ENCODE data around the gene NEFH.

- TF ChIP-seq EZH2 (IDR thresholded peaks at IDR 0.05; ENCODE audit: borderline replicate concordance, low read depth, low read length, severe bottlenecking) (no peak), POLR2AphosphoS5 (IDR thresholded peaks at IDR 0.05; ENCODE audit: insufficient read depth, low read depth, low read length) (no peak), CTCF (IDR thresholded peaks at IDR 0.05; ENCODE audit: extremely low read depth in 1 of 2, insufficient read depth in 1 of 2, low read depth in 1 of 2, low read length in 2 of 2) (no peak), MAX (IDR thresholded peaks at IDR 0.05; ENCODE audit: insufficient read depth, insufficient read length) (no peak)
Measured at GRCh38 chr22:29510542-29510941, 30.5 kb downstream of the NEFH start.
